Erythroblast (primary cell): ENCODE data around the gene TMEM184B.

Experiments
- GATA1 ChIP-seq: IDR thresholded peaks from 2 replicates; pipeline ENCODE4 v1.6.1; 2011; ENCODE audit warnings: low read depth, mild to moderate bottlenecking, control low read depth, low read length, moderate library complexity
- POLR2A ChIP-seq: IDR thresholded peaks from 2 replicates; pipeline ENCODE4 v1.6.1; 2011; ENCODE audit warnings: mild to moderate bottlenecking, low read length

DNA sequence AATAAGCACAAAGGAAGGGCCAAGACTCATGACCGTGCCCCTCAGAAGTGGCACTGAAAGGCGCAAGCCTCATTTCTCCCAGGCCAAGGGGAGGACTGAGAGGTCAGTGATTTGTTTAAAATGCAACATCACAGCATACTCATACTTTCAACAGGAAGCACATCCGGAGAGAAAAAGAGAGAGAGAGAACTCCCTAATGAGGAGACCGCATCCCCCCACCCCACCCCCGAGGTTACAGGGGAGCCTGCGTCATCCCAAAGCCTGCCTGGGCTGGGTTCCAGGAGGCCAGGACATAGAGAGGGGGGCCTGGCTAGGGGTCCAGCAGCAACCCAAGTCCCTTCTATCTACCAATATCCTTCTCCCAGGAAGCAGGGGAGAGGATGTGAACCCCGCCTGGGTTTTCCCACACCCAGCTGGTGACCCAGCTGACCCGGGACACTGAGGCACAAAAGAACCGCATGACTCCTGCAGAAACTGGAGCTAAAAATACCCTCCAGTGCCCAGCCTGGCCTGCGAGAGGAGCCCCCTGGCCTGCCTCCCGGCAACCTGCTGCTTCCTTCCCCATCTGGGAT, 40.7 kb upstream of the TMEM184B start:
- TF ChIP-seq POLR2A (no peak), GATA1 (no peak)
